Measurements from ENCODE around the gene GUCY2C. TPM values are rescaled to one million over a fixed set of nuclear protein-coding genes. Genes with fewer than 3 reads are reported as not detected.
"Not testable (repeated sequence)": the region's sequence is repeated elsewhere in the genome, so short reads cannot be mapped to it uniquely, and the experiment has no call there.

Gene GUCY2C
- total RNA-seq, 6 experiments from 2014 or later: 0.10 TPM; not detected in 5

DNA sequence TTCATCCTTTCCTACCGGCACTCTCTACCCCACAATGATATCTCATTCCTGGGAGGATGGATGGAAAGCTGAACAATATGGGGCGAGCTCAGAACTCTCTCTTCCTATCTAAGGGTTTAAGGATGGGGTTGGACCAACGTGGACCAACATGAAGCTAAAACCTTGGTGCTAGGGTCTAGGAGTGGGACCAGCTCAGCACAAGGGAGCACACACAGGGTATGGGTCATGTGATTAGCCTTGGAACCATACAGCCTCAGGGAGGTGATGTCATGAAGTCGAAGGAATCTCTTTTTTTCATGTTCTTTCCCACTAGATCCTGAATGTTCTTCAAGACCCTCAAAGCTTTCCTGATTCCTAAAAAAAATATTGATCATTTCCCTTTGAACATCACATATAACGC lies 3.3 kb downstream of the GUCY2C start:
- no peaks in the 10 kb centered on the region for H3K36me3 ChIP-seq
- no peak overlapping the region for H3K27ac ChIP-seq
- H3K9me3 ChIP-seq: no peaks in the 10 kb centered on the region
- H3K4me3 ChIP-seq: no peak overlapping the region
- 64% methylated on average over 5 of the region's 5 CpGs for WGBS (ENCODE audit: insufficient coverage, low coverage, low lambda C conversion rate, missing lambda C conversion rate)
- TF ChIP-seq POLR2A (IDR thresholded peaks at IDR 0.05) (no peak), CTCF (IDR thresholded peaks at IDR 0.05) (no peak)
- no peaks in the 10 kb centered on the region for H3K4me1 ChIP-seq
- no peak for ATAC-seq
- no peak for DNase-seq
- intact Hi-C loops (cut with DNase I): no loop called here
- no peaks in the 10 kb centered on the region for H3K27me3 ChIP-seq

DNA sequence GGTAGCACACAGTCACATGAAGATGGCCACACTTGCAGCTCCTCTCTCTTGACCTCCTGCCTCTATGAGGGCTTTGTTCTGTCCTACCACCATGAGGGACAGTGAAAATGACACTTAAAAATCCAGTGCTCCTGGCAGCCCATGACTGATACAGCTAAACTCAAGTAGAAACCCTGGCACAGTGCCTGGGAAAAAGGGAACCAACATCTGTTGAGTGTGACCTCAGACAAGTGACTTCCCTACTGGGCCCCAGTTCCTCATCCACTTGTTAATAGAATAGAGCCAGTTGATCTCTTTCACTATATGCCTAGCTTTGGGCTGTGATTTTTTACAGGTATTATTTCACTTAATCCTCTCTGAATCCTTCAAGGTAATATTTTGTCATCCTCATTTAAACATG lies 4.8 kb downstream of the GUCY2C start:
- TF ChIP-seq POLR2A (IDR thresholded peaks at IDR 0.05): no peak
- ATAC-seq (peak; percentile 61 to 82 (median 69)), DNase-seq (peak in 2 of 3 donors; percentile 36 to 60)
- intact Hi-C loops (cut with DNase I): no loop called here
- no peaks in the 10 kb centered on the region for H3K27me3 ChIP-seq
- no peak overlapping the region for H3K4me3 ChIP-seq
- H3K36me3 ChIP-seq: no peaks in the 10 kb centered on the region
- H3K27ac ChIP-seq: no peak overlapping the region
- H3K4me1 ChIP-seq: no peaks in the 10 kb centered on the region
- no peaks in the 10 kb centered on the region for H3K9me3 ChIP-seq

DNA sequence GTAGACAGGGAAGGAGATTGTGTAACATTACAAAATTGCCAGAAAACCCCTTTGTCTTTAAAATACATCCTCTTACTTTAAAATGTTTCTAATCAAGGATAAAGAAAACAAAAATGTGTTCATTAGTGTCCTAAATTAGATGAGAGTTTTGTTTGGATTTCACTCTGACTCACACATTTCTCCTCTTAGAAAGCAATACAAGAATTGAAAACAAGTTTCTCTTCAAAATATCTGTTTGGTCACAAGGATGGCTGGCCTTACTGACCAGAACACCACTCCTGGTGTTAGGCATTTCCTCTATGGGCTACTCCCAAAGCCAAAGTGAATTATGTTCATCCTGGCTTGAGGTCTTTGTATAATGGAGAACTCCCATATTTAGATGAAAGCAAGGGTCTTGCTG lies 6.4 kb downstream of the GUCY2C start:
- Histone ChIP-seq H3K27ac (no peak overlapping the region), H3K36me3 (no peaks in the 10 kb centered on the region), H3K4me1 (no peaks in the 10 kb centered on the region), H3K4me3 (no peak overlapping the region), H3K27me3 (no peaks in the 10 kb centered on the region), H3K9me3 (no peaks in the 10 kb centered on the region)
- DNase-seq (no peak), ATAC-seq (no peak)
- no peak for TF ChIP-seq CTCF (IDR thresholded peaks at IDR 0.05)
- no peak for TF ChIP-seq POLR2A (IDR thresholded peaks at IDR 0.05)
- intact Hi-C loops (cut with DNase I): no loop called here

GRCh38 chr12:14689144-14689543 lies 7.3 kb downstream of the GUCY2C start:
- TF ChIP-seq CTCF (IDR thresholded peaks at IDR 0.05): no peak
- no peak for TF ChIP-seq POLR2A (IDR thresholded peaks at IDR 0.05)
- DNase-seq (no peak), ATAC-seq (no peak)
- intact Hi-C loops (cut with DNase I): no loop called here
- no peak overlapping the region for H3K4me3 ChIP-seq
- no peaks in the 10 kb centered on the region for H3K36me3 ChIP-seq
- no peaks in the 10 kb centered on the region for H3K27me3 ChIP-seq
- no peaks in the 10 kb centered on the region for H3K9me3 ChIP-seq
- H3K27ac ChIP-seq: no peak overlapping the region
- no peaks in the 10 kb centered on the region for H3K4me1 ChIP-seq
- WGBS (ENCODE audit: insufficient coverage, low coverage, low lambda C conversion rate, missing lambda C conversion rate): 75% methylated on average over 1 of the region's 1 CpG

GRCh38 chr12:14682231-14682630 lies 14.2 kb downstream of the GUCY2C start:
- H3K27ac ChIP-seq; intact Hi-C loops (cut with DNase I); ATAC-seq; H3K9me3 ChIP-seq; H3K27me3 ChIP-seq; H3K36me3 ChIP-seq; DNase-seq; H3K4me3 ChIP-seq: not testable (repeated sequence)
- 66% methylated on average over 4 of the region's 4 CpGs for WGBS (ENCODE audit: insufficient coverage, low coverage, low lambda C conversion rate, missing lambda C conversion rate)
- peaks cover 0 to 14% (median 0%) of the 10 kb centered on the region in 4 donors for H3K4me1 ChIP-seq

GRCh38 chr12:14681625-14682024 lies 14.8 kb downstream of the GUCY2C start:
- TF ChIP-seq POLR2A (IDR thresholded peaks at IDR 0.05): no peak
- TF ChIP-seq CTCF (IDR thresholded peaks at IDR 0.05): no peak
- Histone ChIP-seq H3K27me3 (no peaks in the 10 kb centered on the region), H3K4me1 (peaks cover 0 to 14% (median 0%) of the 10 kb centered on the region in 4 donors), H3K9me3 (no peaks in the 10 kb centered on the region), H3K4me3 (no peak overlapping the region), H3K27ac (no peak overlapping the region), H3K36me3 (no peaks in the 10 kb centered on the region)
- 48% methylated on average over 2 of the region's 2 CpGs for WGBS (ENCODE audit: insufficient coverage, low coverage, low lambda C conversion rate, missing lambda C conversion rate)
- ATAC-seq (no peak), DNase-seq (no peak)
- intact Hi-C loops (cut with DNase I): no loop called here
